A549 (cell line): ENCODE measurements around the gene CLEC19A. TPM values are rescaled to one million over a fixed set of nuclear protein-coding genes. Genes with fewer than 3 reads are reported as not detected.
A peak's percentile ranks its signal among the peaks of the same experiment; 100 is the strongest.

Experiments
- ATAC-seq, 2 experiments: fragments of 200-7000 bp in 1 of 2; fragments of >200 bp in 1 of 2; cut with Nextera tagmentation in 1 of 2; cut with Tn5 transposase in 1 of 2; 3 replicates each; pipeline versions ENCODE4 v1.8.0 to v1.9.1; 2018 to 2020; ENCODE audit warnings: mild to moderate bottlenecking in 1 of 2, moderate library complexity in 1 of 2
- CTCF ChIA-PET: fragments of 300-600 bp; sonication (Branson Sonifier 250); formaldehyde crosslinking; extraction: SDS; loops from one replicate; lab custom pipeline; 2021; ENCODE audit warnings: antibody characterized with exemption, inconsistent platforms; lab: Yijun Ruan, JAX
- POLR2A ChIA-PET: fragments of 350-600 bp; formaldehyde crosslinking; extraction: SDS; loops from one replicate; lab custom pipeline; 2021; ENCODE audit warnings: antibody characterized with exemption, inconsistent platforms; lab: Yijun Ruan, JAX
- DNase-seq, 2 experiments: peaks; one replicate each; pipeline versions ENCODE4 v3.0.0 to v3.0.0-alpha.2; 2011 to 2016; ENCODE audit warnings: low read depth in 1 of 2, low spot score in 1 of 2
- FAIRE-seq: peaks from 2 replicates; lab custom pipeline; 2011; peaks lifted over from hg19 to GRCh38; lab: Jason Lieb, UNC
- H3K27ac ChIP-seq, 2 experiments: fragments of >200 bp; sonication (Bioruptor Twin); formaldehyde crosslinking; 3 replicates each; pipeline ENCODE4 v1.5.1; 2016 to 2017
- H3K4me1 ChIP-seq: fragments of >200 bp; sonication (Bioruptor Twin); formaldehyde crosslinking; 3 replicates; pipeline ENCODE4 v1.6.1; 2016
- H3K4me2 ChIP-seq: fragments of >200 bp; sonication (Bioruptor Twin); formaldehyde crosslinking; 3 replicates; pipeline ENCODE4 v1.6.1; 2016
- H3K4me3 ChIP-seq: fragments of >200 bp; sonication (Bioruptor Twin); formaldehyde crosslinking; 3 replicates; pipeline ENCODE4 v1.5.1; 2016
- H3K9me3 ChIP-seq: fragments of >200 bp; sonication (Bioruptor Twin); formaldehyde crosslinking; 3 replicates; pipeline ENCODE4 v1.6.1; 2016
- ATOH8 ChIP-seq: fragments of 250-450 bp; sonication (Bioruptor Pico); IDR thresholded peaks from 2 replicates; pipeline ENCODE4 v1.5.0; 2020; ENCODE audit warnings: low read depth, mild to moderate bottlenecking, moderate library complexity
- BCL3 ChIP-seq: fragments of >200 bp; sonication (Bioruptor Twin); formaldehyde crosslinking; IDR thresholded peaks from 3 replicates; pipeline ENCODE4 v1.6.1; 2016
- CBX2 ChIP-seq: fragments of 200-600 bp; sonication (generic); IDR thresholded peaks from 2 replicates; pipeline ENCODE4 v1.6.1; 2016; ENCODE audit warnings: low read depth, mild to moderate bottlenecking, borderline replicate concordance
- CBX8 ChIP-seq: fragments of 200-600 bp; sonication (generic); IDR thresholded peaks from 2 replicates; pipeline ENCODE4 v1.6.1; 2016
- EHF ChIP-seq: fragments of 250-450 bp; sonication (Bioruptor Pico); IDR thresholded peaks from 2 replicates; pipeline ENCODE4 v1.5.0; 2020; ENCODE audit warnings: mild to moderate bottlenecking
- EHMT2 ChIP-seq: fragments of 200-600 bp; sonication (generic); IDR thresholded peaks from 2 replicates; pipeline ENCODE4 v1.6.1; 2016; ENCODE audit warnings: antibody characterized with exemption, low read depth, mild to moderate bottlenecking, moderate library complexity
- FOSB ChIP-seq: fragments of 250-450 bp; sonication (Bioruptor Pico); IDR thresholded peaks from 2 replicates; pipeline ENCODE4 v1.5.0; 2020; ENCODE audit warnings: mild to moderate bottlenecking, moderate library complexity
- FOSL2 ChIP-seq, 2 experiments: fragments of 450-650 bp in 1 of 2; fragments of >200 bp in 1 of 2; sonication (Bioruptor Twin) in 1 of 2; formaldehyde crosslinking; IDR thresholded peaks; 2 replicates each; pipeline versions ENCODE4 v1.5.0 to v1.6.1; 2016 to 2020; ENCODE audit warnings: mild to moderate bottlenecking in 1 of 2, moderate library complexity in 1 of 2
- HES2 ChIP-seq: fragments of >200 bp; sonication (Bioruptor Twin); formaldehyde crosslinking; IDR thresholded peaks from 2 replicates; pipeline ENCODE4 v1.6.1; 2016
- HEYL ChIP-seq: fragments of 250-450 bp; sonication (Bioruptor Pico); IDR thresholded peaks from 2 replicates; pipeline ENCODE4 v1.8.0; 2021; ENCODE audit warnings: mild to moderate bottlenecking, moderate library complexity
- HMGXB4 ChIP-seq: fragments of 250-450 bp; sonication (Bioruptor Pico); IDR thresholded peaks from 2 replicates; pipeline ENCODE4 v1.5.0; 2021; ENCODE audit warnings: mild to moderate bottlenecking, moderate library complexity, borderline replicate concordance
- HOXB5 ChIP-seq: fragments of 250-450 bp; sonication (Bioruptor Pico); IDR thresholded peaks from 2 replicates; pipeline ENCODE4 v1.5.0; 2020; ENCODE audit warnings: mild to moderate bottlenecking, moderate library complexity
- JUNB ChIP-seq: fragments of >200 bp; sonication (Bioruptor Twin); formaldehyde crosslinking; IDR thresholded peaks from 2 replicates; pipeline ENCODE4 v1.6.1; 2016
- KDM1A ChIP-seq: fragments of 200-600 bp; sonication (generic); IDR thresholded peaks from 2 replicates; pipeline ENCODE4 v1.6.1; 2016; ENCODE audit warnings: low read depth, mild to moderate bottlenecking
- MAFK ChIP-seq: fragments of 450-650 bp; IDR thresholded peaks from 2 replicates; pipeline ENCODE4 v1.6.1; 2014; ENCODE audit not compliant: partially characterized antibody
- MAX ChIP-seq: IDR thresholded peaks from 2 replicates; pipeline ENCODE4 v1.6.1; 2012
- NFE2L2 ChIP-seq: fragments of 150-350 bp; conservative IDR thresholded peaks from 2 replicates; pipeline ENCODE4 v1.6.1; 2014; ENCODE audit warnings: low read length
- PBX3 ChIP-seq: IDR thresholded peaks from 2 replicates; pipeline ENCODE4 v1.6.1; 2012
- PHF8 ChIP-seq: fragments of 200-600 bp; sonication (generic); IDR thresholded peaks from 2 replicates; pipeline ENCODE4 v1.6.1; 2016; ENCODE audit warnings: low read depth, mild to moderate bottlenecking, antibody characterized with exemption, moderate library complexity, borderline replicate concordance
- RCOR1 ChIP-seq: fragments of 150-350 bp; IDR thresholded peaks from 2 replicates; pipeline ENCODE4 v1.6.1; 2014; ENCODE audit warnings: antibody characterized with exemption, low read length, low read depth
- RNF2 ChIP-seq: fragments of 200-600 bp; sonication (generic); IDR thresholded peaks from 2 replicates; pipeline ENCODE4 v1.6.1; 2016; ENCODE audit warnings: low read depth, mild to moderate bottlenecking, antibody characterized with exemption, moderate library complexity, borderline replicate concordance
- TFCP2L1 ChIP-seq: fragments of 250-450 bp; sonication (Bioruptor Pico); IDR thresholded peaks from 2 replicates; pipeline ENCODE4 v1.5.0; 2021; ENCODE audit warnings: mild to moderate bottlenecking
- ZFP36 ChIP-seq: fragments of 450-650 bp; IDR thresholded peaks from 2 replicates; pipeline ENCODE4 v1.6.1; 2014; ENCODE audit warnings: borderline replicate concordance; ENCODE audit not compliant: partially characterized antibody
- WGBS: methylation state at CpG from one replicate; pipeline ENCODE4 v1.1.6; 2017; ENCODE audit errors: missing lambda C conversion rate; 5-methylcytosine and 5-hydroxymethylcytosine counted together
- polyA plus RNA-seq, 4 experiments: library from polyadenylated mRNA; depleted of rRNA in 3 of 4; stranded (reverse); fragments of >200 nt; fragmentation: RNase III in 1 of 4; extraction: RNeasy Plus Mini Kit Qiagen cat#74134 plus additional on column Dnase treatment in 1 of 4; gene quantifications; 2 replicates in 3 of 4; 3 replicates in 1 of 4; pipeline ENCODE4 v1.2.3, GENCODE V29; 2011 to 2017

Gene CLEC19A
- polyA plus RNA-seq, 2 of the 4 experiments (the other 2 are of a cell fraction), result 0.09 to 0.49 TPM

GRCh38 chr16:19281246-19281645, 4.3 kb upstream of the CLEC19A start:
- H3K4me3 ChIP-seq, result no peak overlapping the region
- POLR2A ChIA-PET, result no interaction called here
- H3K9me3 ChIP-seq, result no peaks in the 10 kb centered on the region
- peaks cover 28% of the 10 kb centered on the region for H3K4me1 ChIP-seq
- FAIRE-seq (no peak), ATAC-seq (no peak), DNase-seq (no peak)
- TF ChIP-seq TFCP2L1 (CRISPR knock-in tag), result no peak
- TF ChIP-seq KDM1A, result no peak
- H3K27ac ChIP-seq, result no peak overlapping the region
- no peak overlapping the region for H3K4me2 ChIP-seq
- WGBS, result 83% methylated on average over 2 of the region's 2 CpGs
- CTCF ChIA-PET, result no interaction called here

- H3K4me1 ChIP-seq, result peaks cover 28% of the 10 kb centered on the region
- ChIA-PET POLR2A (no interaction called here), CTCF (no interaction called here)
- FAIRE-seq, result no peak
- H3K9me3 ChIP-seq, result no peaks in the 10 kb centered on the region
- no peak for DNase-seq
- no peak overlapping the region for H3K4me2 ChIP-seq
- no peak for TF ChIP-seq RNF2
- no peak for TF ChIP-seq TFCP2L1 (CRISPR knock-in tag)
- no peak for TF ChIP-seq FOSB (CRISPR knock-in tag)
- TF ChIP-seq HOXB5 (CRISPR knock-in tag), result no peak
- no peak for TF ChIP-seq CBX2
- no peak for TF ChIP-seq ZFP36
- no peak for TF ChIP-seq FOSL2 (IDR thresholded peaks at IDR 0.05)
- no peak for TF ChIP-seq FOSL2 (CRISPR knock-in tag; IDR thresholded peaks at IDR 0.05)
- no peak for TF ChIP-seq ATOH8
- TF ChIP-seq HES2, result no peak
- no peak for TF ChIP-seq NFE2L2
- no peak for TF ChIP-seq MAX
- TF ChIP-seq PHF8, result no peak
- no peak for TF ChIP-seq HEYL (CRISPR knock-in tag)
- ATAC-seq, result no peak
- H3K4me3 ChIP-seq, result no peak overlapping the region
- H3K27ac ChIP-seq, result 0 out of 6 replicates have a peak overlapping the region, but pooled peaks of 1 of the 2 experiments have one; percentile 14
- WGBS, result 29% methylated on average over 3 of the region's 3 CpGs
These were observed 3.4 kb upstream of the CLEC19A start for GRCh38 chr16:19282101-19282500.

- TF ChIP-seq JUNB (0 out of 2 replicates have a peak, but pooled peaks have one; percentile 19), BCL3 (no peak), ZFP36 (no peak), ATOH8 (no peak), HMGXB4 (no peak), NFE2L2 (peak; percentile 79), PBX3 (no peak), RCOR1 (no peak), CBX2 (no peak), EHMT2 (no peak), MAFK (peak; percentile 99), CBX8 (no peak), EHF (CRISPR knock-in tag) (no peak), FOSL2 (IDR thresholded peaks at IDR 0.05) (peak; percentile 27; the same call in 1 of the 2 replicates), FOSL2 (CRISPR knock-in tag; IDR thresholded peaks at IDR 0.05) (peak; percentile 70)
- Histone ChIP-seq H3K4me2 (peak overlapping the region; percentile 54), H3K4me1 (peaks cover 28% of the 10 kb centered on the region), H3K4me3 (no peak overlapping the region), H3K27ac (peak overlapping the region; percentile 31 to 81; a peak in 5 of 6 replicates), H3K9me3 (no peaks in the 10 kb centered on the region)
- ChIA-PET CTCF (interaction anchor here (0.8 to 1.7 kb wide), 5 partner anchors 12 to 150 kb away, joined by 3 to 5 read pairs (median 4); no protein-coding TSS in a partner anchor), POLR2A (no interaction called here)
- WGBS, result 76% methylated on average over 2 of the region's 2 CpGs
- peak in 1 of 2 experiments; percentile 51 for DNase-seq
- peak; percentile 41 to 56; a peak in 4 of 6 replicates for ATAC-seq
- no peak for FAIRE-seq
These were observed 1.9 kb upstream of the CLEC19A start for GRCh38 chr16:19283637-19284036.
